HFF-Myc (cell line): ENCODE data around the gene SUMF1.

Source experiments
- DNase-seq: peaks from one replicate; pipeline ENCODE4 v3.0.0-alpha.2; 2011; ENCODE audit warnings: low read depth; ENCODE audit errors: extremely low read depth
- H3K4me3 ChIP-seq: replicated peaks from 2 replicates; pipeline ENCODE4 v1.5.1; 2011; ENCODE audit warnings: low read depth, mild to moderate bottlenecking, control low read depth, low read length
- TF ChIP-seq, protein P1 (sequence below): IDR thresholded peaks from 2 replicates; pipeline ENCODE4 v1.5.1; 2012; ENCODE audit warnings: mild to moderate bottlenecking, low read depth, low read length, control low read depth; ENCODE audit errors: missing control alignments

SUMF1 gene

DNA sequence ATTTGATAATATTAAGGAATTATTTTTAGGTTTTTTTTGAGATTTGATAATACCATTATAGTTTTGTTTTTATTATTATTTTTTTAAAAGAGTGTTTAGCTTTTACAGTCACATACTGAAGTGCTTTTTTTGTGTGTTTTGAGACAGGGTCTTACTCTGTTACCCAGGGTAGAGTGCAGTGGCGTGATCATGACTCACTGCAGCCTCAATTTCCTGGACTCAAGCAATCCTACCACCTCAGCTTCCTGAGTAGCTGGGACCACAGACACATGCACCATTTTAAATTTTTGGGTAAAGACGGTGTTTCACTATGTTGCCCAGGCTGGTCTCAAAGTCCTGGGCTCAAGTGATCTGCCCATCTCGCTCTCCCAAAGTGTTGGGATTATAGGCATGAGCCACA lies 73.0 kb downstream of the SUMF1 start:
- TF ChIP-seq, protein P1, sequence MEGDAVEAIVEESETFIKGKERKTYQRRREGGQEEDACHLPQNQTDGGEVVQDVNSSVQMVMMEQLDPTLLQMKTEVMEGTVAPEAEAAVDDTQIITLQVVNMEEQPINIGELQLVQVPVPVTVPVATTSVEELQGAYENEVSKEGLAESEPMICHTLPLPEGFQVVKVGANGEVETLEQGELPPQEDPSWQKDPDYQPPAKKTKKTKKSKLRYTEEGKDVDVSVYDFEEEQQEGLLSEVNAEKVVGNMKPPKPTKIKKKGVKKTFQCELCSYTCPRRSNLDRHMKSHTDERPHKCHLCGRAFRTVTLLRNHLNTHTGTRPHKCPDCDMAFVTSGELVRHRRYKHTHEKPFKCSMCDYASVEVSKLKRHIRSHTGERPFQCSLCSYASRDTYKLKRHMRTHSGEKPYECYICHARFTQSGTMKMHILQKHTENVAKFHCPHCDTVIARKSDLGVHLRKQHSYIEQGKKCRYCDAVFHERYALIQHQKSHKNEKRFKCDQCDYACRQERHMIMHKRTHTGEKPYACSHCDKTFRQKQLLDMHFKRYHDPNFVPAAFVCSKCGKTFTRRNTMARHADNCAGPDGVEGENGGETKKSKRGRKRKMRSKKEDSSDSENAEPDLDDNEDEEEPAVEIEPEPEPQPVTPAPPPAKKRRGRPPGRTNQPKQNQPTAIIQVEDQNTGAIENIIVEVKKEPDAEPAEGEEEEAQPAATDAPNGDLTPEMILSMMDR, result no peak
- H3K4me3 ChIP-seq, result no peak overlapping the region
- DNase-seq, result no peak

DNA sequence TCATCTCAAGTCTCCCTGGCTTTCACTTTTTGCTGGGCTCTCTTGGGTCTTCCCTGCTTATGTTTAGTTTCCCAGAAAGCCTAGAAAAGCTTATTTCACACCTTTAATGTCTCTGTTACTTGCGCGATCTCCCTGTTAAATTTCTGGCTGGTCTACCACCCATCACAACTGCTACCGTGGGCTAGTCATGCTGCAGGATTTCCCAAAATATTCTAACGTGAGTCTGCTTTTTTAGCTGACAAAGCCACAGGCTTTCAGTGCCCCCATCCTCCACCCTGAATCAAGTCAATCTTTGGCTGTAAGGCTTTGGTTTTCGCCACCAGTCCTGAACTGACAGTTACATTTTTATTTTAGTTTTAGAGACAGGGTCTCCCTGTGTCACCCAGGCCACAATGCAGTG lies 74.1 kb downstream of the SUMF1 start:
- no peak for DNase-seq
- TF ChIP-seq, protein P1, result no peak

DNA sequence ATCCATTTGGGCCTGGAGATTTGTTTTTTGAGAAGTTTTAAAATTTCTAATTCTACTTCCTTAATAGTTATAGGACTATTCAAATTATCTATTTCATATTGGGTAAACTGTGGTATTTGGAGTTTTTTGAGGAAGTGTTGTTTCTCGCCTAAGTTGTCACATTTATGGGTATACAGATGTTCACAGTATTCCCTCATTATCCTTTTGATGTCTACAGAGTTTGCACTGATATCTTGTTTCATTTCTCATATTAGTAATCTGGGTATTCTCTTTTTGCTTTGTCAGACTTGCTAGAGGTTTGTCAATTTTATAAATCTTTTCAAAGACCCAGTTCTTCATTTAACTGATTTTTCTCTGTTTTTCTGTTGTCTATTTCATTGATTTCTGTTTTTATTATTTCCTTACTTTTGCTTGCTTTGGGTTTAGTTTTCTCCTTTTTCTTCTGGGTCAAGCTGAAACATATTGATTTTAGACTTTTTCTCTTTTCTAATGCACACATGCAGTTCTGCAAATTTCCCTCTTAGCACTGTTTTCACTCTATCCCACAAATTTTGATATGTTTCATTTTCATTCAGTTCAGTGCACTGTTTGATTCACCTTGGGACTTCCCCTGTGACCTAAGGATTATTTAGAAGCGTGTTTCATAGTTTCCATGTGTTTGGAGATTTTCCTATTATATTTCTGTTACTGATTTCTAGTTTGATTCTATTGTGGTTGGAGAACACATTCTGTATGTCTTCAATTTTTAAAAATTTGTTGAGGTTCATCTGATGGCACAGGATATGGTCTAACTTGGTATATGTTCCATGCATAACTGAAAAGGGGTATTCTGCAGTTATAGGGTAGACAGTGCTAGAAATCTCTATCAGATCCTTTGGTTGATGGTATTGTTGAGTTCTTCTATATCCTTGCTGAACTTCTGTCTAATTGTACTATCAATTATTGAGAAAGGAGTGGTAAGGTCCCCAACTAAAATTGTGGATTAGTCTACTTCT lies 79.6 kb downstream of the SUMF1 start:
- TF ChIP-seq, protein P1, result no peak
- no peak overlapping the region for H3K4me3 ChIP-seq
- DNase-seq, result no peak

More for the DNA sequence above, 74.1 kb downstream of the SUMF1 start:
- H3K4me3 ChIP-seq, result no peak overlapping the region

DNA sequence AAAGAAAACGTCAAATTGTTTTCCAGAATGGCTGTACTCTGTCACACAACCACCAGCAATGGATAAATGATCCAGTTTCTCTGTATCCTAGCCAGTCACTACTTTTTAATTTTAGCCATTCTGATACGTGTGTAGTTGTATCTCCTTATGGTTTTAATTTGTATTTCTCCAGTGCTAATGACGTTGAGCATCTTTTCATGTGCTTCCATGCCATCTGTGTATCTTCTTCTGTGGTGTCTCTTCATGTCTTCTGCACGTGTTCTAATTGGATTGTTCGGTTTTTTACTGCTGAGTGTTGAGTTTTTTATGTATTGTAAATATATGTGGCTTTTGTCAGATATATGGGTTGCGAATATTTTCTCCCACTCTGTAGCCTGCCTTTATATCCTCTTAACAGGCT lies 81.9 kb downstream of the SUMF1 start:
- H3K4me3 ChIP-seq, result no peak overlapping the region
- TF ChIP-seq, protein P1, result no peak
- DNase-seq, result peak; percentile 6

DNA sequence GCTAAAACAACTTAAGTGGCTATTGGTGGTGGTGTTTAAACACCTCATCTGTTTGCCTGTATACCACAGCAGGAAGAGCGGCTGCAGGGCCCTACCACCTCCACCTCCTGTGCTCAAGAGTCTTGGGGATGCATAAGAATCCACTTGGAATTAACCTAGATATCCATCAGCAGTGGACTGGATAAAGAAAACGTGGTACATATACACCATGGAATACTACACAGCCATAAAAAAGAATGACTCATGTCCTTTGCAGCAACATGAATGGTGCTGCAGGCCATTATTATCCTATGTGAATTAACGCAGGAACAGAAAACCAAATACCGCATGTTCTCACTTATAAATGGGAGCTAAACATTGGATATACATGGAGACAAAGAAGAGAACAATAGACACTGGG lies 87.1 kb downstream of the SUMF1 start:
- TF ChIP-seq, protein P1, result no peak
- no peak overlapping the region for H3K4me3 ChIP-seq
- no peak for DNase-seq

DNA sequence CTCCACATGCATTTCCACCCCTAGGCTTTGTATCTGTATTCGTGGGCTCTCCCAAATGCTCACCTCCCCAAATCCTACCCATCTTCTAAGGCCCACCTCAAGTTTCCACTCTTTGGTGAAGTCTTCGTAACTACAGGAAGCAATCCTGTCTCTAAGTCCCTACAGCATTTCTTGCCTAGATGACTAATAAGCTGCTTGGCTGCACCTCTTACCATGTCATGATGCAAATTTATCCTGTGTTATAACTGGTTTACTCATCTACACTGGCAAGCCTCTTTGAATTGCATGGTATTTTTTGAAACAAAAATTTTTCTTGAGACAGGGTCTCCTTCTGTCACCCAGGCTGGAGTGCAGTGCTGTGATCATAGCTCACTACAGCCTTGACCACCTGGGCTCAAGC lies 90.6 kb downstream of the SUMF1 start:
- H3K4me3 ChIP-seq, result no peak overlapping the region
- TF ChIP-seq, protein P1, result no peak
- no peak for DNase-seq

DNA sequence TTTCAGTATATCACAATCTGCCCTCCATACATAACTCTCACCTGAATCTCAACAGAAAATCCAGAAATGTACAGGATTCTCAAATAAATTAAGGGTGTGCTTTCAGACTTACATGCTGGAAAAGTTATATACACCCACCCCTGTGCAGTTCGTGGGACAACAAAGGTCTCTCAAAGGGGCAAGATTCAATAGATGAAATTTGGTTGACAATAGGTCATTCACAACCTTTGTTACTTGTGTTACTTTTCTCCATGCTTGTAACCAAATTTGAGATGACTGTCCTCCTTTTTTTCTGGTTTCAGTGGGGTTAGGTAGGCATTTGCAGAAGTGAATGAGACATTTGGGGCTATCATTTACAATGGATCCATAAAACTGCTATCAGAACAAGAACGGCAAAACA lies 91.2 kb downstream of the SUMF1 start:
- DNase-seq, result no peak
- no peak overlapping the region for H3K4me3 ChIP-seq
- TF ChIP-seq, protein P1, result no peak
